HG02623 (cell line): ENCODE measurements around the gene SLC44A3.
A peak's percentile ranks its signal among the peaks of the same experiment; 100 is the strongest.

ENCODE experiments used
- ATAC-seq: cut with Tn5 transposase; IDR thresholded peaks from one replicate; pipeline ENCODE4 v1.9.1; 2021; ENCODE audit warnings: moderate library complexity; ENCODE audit not compliant: unreplicated experiment

SLC44A3 gene

DNA sequence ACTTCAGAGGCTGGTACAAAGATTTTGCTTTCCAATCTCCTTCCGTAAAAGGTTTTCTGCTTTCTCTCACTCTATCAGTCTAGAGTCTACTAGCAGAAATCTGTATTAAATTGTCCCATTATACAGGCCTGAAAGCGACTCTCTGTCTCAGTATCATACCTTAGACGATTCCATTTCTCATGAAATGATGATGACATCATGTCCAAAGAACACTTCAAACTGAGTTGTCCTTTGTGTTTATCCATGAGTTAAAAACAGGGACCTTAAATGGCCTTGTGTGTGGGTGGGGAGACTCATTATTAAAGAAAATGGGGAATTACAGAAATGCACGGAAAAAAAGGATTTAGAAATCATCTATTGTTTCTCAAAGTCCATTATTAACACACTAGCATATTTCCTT is 21.0 kb upstream of the SLC44A3 start:
- ATAC-seq = no peak

DNA sequence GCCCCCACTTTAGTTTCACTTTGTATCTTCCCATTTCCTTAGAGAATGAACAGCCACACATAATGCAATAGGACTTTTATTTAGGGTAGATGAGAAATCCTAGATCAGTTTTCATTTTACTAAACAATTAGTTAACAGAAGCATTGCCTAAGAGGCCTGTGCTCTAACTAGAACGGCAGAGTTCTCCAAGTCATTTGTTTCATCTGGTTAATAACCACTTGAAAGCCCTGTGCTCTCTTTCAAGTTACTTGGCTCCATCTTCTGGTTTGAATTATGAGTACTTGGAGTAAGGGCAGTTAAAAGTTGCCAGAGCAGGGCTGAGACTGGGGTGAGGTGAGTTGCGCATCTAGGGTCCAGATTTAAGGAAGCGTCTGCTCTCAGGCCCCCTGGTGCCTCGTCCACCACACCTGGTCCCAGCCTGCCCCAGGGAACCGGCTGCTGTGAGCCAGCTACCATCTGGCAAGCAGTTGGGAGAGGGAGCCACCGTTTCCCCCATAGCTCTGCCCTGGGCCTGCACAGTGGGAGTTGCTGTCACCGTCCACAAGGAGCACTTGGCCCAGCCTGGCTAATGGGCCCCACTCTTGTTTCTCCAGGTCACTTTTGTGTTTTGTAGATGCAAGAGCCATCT is 18.1 kb upstream of the SLC44A3 start:
- ATAC-seq = peak; percentile 53

GRCh38 chr1:94803106-94803505 is 17.1 kb upstream of the SLC44A3 start:
- no peak for ATAC-seq

DNA sequence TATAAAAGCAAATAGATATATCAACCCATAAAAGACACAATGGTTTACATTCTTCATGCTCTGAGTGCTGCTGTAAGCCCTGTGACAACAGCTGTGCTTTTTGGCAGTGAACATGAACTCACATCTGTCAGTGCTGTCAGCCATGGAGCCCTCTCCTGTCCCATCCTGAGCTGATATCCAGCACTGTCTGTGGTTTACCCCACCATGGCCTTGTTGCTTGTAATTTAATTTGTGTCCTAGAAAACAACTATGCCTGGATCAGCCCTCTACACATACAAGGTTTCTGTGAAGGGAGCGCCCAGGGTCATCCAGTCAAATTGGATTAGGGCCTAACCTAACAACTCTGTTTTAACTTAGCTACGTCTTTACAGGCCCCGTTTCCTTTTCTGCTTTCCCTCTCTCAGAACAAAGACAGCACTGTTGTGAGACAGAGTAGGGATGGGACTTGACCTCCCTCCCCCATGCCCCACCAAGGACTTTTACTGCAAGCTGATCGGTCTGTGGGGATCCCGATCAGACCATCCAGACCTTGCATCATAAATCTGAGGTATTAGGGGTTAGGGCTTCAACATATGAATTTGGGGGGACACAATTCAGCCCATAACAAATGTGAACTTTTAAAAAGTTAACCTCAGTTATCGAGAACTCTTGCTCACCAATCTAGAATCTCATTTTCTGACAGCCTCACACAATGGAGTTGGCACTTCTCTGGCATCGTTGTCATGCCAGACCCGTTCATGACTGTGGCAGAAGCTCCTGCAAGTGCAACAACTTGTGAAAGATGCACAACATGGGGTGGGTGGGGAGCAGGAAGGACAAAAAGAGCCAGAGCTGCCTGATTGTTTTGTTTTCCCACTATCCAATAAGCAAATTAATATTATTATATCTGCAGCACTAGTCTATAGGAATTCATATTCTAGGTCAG is 16.4 kb upstream of the SLC44A3 start:
- ATAC-seq = no peak

DNA sequence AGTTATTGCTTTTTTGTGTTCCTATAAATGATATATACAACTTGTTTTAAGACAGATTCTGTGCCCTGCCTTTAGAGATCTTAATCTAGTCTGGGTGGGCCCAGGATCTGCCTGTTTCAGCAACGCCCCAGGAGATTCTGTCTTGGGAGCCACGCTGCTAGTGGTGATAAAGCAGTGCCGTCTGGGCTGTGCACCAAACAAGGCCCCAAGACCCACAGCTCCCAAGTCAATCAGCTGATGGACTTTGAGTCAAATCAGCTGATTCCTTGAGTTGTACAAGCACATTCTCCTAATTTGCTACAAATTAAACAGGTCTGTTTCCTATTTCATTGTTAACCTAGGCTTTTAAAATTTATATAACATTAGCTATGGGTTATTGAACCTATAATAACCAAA is 15.7 kb upstream of the SLC44A3 start:
- ATAC-seq = no peak

DNA sequence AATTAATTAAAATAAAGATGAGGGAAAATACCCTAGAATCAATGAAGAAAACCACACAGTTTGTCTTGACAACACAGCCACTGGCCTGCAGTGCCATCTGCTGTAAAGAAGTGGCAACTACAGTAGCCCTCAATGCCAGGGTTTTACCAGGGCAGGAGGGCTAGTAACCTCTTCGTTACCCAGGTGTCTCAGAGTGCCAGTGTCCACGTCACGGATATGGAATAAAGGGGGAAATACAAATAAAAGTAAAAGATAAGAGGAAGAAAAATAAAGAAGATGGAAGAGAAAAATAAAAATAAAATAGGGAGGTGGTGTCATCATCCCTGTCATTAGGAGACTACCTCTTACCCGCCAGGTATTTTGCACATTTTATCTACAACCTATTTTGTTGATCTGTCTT is 14.2 kb upstream of the SLC44A3 start:
- peak; percentile 75 for ATAC-seq

- no peak for ATAC-seq
Observed at GRCh38 chr1:94806441-94806871, 13.7 kb upstream of the SLC44A3 start.

GRCh38 chr1:94807742-94808491 is 12.2 kb upstream of the SLC44A3 start:
- ATAC-seq = no peak

DNA sequence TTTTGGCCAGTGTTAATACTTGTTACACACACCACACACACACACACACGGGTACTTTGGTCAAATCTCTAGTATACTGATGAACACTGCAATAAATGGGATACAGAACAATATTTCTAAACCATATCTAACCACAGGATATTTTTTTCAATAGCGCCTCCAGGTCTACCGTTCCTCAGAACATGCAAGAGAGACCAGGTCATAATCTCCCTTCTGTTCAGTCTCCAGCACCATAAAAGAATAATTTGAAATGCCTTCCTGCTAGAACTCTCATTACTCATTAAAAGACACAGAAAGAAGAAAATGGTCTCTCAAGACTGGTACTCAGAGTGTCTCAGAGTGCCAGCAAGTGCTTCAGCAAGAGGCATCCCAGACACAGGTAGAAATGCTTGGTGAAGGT is 11.5 kb upstream of the SLC44A3 start:
- no peak for ATAC-seq

DNA sequence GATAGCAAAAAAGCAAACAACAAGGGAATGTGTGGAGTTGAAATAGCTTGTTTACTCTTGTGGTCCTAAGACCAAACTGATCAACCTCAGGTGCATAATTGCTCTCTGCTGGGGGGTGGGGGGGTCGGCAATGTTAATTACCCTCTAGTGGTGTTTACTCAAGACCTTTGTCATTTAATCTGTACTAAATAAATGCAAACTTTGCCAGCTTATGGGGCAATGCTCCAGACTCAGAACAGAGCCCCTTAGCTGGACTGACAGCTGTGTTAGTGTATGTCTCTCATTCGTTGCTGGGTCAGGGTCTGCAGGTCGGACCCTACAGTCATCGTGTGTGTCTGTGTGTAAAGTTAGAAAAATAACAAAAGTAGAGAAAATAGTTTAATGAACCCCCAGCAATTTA is 7.2 kb upstream of the SLC44A3 start:
- ATAC-seq = no peak

GRCh38 chr1:94816030-94816429 is 4.1 kb upstream of the SLC44A3 start:
- no peak for ATAC-seq

GRCh38 chr1:94817712-94818111 is 2.4 kb upstream of the SLC44A3 start:
- ATAC-seq = no peak

- ATAC-seq = no peak
Observed at GRCh38 chr1:94819238-94819944, 766 bp upstream of the SLC44A3 start.

- no peak for ATAC-seq
Observed at GRCh38 chr1:94820936-94821335, 779 bp downstream of the SLC44A3 start.

DNA sequence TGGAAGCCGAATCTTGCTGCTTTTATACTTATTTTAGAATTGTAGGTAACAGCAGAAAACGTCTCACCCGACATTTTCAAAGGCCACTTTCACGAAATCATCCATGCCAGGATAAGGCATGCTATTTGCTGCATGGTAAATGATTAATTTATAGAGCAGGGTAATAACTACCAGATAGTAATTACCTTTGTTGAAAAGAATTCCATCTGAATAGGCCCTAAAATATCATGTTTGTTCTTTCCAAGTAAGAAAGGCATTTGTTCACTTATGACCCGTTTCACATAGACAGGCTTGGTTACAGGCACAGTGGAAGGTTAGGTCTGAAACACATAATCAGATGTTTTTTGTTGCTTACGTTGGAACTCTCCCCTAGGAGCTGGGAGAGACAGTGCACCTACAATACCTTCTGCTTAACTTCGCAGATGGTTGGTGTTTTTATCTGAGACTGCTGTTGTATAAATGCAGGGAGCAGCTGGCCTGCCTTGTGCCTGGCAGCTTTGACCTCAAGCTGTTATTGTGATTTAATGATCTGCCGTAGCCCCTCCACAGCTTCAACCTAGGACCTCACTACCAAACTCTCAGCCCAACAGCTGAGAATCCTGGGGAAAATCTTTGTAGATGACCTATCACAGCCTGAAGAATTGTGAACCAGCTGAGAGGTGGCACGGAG is 1.6 kb downstream of the SLC44A3 start:
- ATAC-seq = no peak

DNA sequence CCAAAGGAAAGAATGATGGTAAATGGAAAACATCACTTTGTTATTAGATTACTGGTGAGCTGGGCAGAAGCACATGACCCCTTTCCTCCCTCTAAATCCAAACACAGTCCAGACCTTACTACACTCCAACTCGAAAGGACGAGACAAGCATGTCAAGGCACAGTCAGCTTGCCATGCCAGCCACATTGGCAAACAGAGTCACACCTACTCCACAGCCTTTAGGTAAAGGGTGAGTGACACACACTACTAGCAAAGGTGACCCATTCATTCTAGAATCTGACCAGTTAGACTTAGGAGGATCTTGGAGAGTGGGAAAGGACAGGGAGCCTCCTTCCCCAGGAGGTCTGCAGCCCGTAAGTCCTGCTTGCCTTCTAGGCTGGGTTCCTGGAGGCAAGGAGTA is 3.0 kb downstream of the SLC44A3 start:
- no peak for ATAC-seq

- ATAC-seq = no peak
Observed at GRCh38 chr1:94825936-94826335, 5.8 kb downstream of the SLC44A3 start.

- no peak for ATAC-seq
Observed at GRCh38 chr1:94827434-94827833, 7.3 kb downstream of the SLC44A3 start.

GRCh38 chr1:94828251-94828650 is 8.1 kb downstream of the SLC44A3 start:
- no peak for ATAC-seq

DNA sequence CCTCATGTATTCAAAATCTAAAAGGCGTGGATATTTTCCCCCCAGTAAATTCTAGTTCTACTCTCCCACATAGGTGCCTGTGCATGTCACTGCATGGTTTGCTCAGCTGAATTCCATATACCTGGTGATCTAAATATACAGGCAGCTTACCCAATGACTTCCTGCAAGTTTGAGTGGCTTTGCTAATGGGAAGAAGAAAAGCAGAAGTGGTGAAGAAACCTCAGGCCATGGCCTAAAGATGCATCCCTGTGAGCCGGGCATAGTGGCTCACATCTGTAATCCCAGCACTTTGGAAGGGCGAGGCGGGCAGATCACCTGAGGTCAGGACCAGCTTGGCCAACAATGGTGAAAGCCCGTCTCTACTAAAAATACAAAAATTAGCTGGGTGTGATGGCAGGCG is 11.5 kb downstream of the SLC44A3 start:
- no peak for ATAC-seq

DNA sequence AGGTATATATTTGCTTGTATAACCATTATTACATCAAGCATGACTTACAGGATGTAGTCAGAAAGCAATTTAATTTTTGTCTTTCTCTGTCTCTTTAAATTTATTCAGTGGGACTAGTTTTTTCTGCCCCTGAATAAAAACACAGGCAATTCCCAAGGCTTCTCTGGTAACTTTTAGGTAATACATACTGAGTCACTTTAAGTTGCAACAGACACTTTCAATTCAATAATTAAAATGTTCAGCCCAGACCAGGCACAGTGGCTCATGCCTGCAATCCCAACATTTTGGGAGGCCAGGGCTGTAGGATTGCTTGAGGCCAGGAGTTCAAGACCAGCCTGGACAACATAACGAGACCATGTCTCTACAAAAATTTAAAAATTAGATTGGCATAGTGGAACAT is 12.3 kb downstream of the SLC44A3 start:
- ATAC-seq = no peak
